OCI-M2 (cell line): Measurements from ENCODE around the gene CCDC15.

Source experiments
- DNase-seq: peaks from one replicate; lab custom pipeline; 2025; ENCODE audit not compliant: unreplicated experiment; lab: John Stamatoyannopoulos, UW

Gene CCDC15

DNA sequence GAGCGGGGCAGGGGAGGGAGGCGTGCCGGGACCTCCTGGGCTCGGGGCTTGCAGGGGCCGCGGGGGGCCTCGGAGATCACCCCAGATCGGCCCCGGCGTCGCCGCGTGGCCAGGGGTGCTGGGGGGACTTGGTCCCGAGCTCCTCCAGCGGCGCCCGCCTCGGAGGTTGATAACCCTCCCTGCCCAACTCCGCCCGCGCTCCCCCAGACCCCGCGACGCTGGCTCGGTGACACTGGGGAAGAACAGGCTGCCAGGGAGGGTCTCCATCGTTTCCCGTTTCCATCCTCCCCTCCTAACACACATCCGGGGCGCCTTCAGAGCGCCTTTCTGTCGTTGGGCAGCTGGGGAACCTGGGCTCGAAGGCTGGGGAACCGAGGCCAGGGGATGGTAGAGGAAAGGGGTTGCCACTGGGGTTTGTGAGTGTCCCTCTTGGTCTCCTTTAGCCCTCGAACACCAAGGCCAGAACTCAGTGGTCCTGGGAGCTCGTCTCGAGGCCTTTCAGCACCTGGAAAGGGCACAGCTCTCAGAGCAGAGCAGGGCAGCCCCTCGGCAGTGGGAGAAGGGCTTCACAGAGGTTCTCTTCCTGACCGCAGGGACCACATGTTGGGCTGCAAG, 109.5 kb downstream of the CCDC15 start:
- no peak for DNase-seq

DNA sequence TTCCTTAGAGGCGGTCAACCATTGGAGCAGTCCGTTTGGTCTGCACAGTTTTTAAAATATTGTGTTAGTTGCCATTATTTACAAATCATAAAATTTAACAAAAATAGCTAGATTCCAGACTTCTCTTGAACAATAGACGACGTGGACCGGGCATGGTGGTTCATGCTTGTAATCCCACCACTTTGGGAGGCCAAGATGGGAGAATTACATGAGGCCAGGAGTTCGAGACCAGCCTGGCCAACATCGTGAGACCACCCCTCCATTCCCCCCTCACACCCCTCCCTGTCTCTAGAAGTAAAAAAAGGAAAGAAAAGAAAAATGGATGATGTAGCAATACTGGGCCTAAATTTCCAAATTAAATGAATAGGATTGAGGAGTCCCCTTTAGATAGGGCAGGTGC, 110.1 kb downstream of the CCDC15 start:
- no peak for DNase-seq

DNA sequence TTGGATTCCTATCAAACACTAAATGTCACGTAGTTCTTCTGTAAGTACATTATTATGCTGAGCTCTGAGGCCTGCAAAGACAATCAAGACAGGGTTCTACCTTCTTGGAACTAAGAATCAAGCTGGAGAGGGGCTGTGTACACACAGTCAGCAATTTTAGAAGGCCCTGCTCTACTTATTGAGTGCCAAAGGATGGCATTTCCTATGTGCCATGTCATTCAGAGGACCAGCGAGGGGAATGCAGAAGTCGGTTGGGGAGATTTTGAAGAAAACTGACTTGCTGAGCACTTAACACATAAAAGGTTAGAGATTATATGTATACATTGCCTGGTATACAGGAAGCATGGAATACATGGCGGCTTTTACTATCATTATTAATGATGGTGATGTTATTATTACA, 114.4 kb downstream of the CCDC15 start:
- no peak for DNase-seq

DNA sequence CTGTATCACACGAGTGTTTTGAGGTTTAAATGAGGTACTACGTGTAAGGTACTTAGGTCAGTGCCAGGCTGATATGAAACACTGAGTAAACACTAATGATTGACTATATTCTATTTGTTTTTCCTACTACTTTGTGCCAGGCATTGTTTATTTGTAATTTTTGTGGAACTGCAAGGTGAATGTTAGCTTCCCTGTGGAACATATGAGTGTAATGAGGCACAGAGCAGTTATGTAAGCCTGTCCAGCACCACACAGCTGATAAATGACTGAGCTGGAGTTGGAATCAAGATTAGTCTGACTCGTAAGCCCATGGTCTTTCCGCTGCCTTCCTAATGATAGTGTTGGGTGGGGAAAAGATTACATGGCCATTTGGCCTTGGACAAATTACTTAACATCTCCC, 115.0 kb downstream of the CCDC15 start:
- no peak for DNase-seq

DNA sequence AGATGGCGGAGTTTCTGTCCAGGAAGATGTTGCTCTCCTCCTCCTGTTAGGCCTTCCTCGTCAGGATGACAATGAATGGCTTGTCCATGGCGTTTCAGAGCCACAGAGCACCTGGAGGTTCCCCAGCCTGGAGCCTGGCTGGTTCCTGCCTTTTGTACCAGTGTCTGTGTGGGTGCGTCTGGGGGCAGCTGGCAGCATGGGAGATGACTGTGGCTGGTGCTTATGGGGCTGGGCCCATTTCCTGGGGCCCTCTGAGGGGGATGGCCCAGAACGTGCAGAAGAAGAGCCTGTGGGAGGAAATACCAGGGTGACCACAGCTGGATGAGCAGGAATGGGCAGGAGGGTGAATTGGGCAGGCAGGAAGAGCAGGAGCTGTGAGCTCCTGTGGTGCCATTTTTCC, 115.8 kb downstream of the CCDC15 start:
- no peak for DNase-seq

DNA sequence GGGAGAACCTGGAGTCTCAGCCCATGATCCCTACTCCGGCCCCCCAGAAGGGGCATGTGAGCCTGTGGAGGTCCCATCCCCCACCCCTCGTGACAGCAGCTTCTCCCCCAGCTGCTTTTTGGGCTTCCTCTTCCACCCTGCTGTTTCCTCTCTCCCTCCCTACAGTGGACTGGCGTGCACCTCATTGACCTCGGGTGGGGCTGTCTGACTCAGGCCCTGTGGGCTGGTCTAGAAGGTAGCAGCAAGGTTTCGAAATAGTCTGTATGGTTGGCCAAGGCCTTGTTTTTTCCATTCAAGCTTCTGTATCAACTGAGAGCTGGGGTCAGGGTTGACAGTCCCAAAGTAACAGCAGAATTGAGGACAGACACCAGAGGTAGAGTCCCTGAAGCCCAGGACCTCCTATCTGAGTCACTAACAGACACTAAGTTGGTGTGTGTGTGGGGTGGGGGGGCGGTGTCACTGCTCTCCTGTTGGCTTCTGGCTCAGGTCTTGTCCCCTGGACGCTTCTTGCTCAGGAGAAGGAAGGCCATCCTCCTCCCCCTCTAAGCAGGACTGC, 116.8 kb downstream of the CCDC15 start:
- no peak for DNase-seq

DNA sequence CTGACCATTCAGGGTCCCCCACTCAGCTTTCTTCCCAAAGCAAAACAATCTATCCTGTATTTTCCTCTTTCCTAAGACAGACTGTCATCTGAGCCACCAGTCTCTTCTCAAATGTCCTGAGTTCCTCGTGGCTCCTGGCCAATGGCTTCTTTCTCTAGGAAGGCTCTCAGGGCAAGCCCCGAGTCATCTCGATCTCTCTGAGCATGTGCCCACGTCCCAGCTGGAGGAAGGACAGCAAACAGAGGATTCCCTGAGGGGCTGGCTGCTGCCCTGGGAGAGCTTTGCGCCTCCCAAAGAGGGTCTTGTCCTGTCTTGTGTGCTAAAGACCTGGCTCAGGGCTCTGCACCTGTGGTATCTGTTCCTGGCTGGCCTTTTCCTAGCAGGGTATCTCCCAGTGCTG, 117.4 kb downstream of the CCDC15 start:
- DNase-seq: no peak

DNA sequence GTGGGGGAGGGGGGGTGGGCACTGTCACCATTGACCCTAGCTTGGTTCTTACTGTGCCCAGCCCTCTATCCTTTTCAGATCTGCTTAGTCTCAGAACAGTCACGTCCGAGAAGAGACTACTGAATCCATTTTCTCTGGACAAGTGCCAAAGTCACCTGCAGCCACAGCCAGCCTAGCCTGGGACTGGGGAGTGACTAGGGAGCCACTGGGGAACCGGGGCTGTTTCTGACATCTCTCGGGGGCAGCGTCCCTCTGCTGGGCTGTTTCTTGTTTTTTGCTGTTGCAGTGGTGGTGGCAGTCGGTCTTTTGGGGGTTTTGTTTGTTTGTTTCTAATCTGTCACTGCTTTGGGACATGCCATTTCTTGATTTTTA, 117.8 kb downstream of the CCDC15 start:
- DNase-seq: no peak

DNA sequence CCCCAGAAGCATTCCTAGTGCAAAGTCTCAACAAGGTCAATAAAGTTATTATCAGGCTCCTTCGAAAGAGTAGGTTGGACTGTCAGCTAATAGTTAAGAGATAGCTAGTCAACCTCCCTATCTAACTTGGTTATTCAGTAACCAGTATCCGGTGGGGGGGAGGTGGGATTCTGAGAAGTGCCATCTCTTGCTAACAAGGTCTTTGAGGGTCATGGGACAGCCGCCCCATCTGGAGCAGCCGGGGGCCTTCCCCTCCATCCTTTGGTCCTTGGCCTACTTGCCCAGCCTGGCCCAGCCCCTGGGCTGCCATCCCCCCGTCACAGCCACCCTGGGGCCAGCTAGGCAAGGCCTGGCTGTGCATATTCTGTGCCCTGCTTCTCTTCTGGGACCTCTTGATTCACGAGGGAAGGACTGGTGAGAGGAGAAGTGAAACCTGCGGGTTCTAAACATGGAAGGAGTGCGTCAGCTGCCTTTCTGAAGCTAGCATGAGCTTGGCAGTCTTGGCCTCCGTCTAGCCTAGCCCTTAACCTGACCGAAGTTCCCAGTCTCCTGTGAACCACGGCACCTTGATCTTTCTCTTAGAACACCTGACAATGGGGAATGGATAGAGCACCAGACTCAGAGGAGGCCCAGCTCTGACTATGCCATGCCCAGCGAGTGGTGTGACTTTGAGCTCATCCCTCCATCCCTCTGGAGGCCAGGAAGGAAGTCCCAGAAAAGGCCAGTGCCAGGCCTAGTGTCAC, 118.4 kb downstream of the CCDC15 start:
- no peak for DNase-seq

DNA sequence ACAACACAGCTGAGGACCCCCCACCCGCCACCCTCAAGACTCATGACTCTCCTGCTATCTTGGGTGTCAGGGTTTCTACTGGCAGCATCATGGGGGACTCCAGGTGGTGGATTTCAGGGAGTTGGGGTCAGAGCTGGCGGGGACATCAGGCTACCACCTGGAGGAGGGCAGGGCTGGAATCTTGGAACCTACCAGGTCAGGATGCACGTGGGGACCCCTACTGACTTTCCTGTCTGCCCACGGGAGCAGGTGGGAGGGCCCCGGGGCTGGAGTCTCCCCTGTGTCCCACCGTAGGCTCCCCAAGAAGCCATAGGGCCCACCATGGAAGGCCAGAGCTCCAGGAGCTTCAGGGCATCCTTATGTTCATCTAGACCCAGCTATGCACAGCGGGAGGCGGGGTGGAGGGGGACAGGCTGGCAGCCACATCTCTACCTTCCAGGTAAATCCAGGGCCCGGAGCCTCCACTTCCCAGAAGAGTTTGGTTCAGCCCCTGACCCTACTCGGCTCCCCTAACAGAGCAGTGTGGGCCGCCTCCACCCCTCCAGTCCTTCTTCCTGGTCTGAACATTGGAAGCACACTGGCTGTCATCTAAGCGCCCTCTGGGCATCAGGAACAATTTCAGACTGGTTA, 119.1 kb downstream of the CCDC15 start:
- DNase-seq: no peak

DNA sequence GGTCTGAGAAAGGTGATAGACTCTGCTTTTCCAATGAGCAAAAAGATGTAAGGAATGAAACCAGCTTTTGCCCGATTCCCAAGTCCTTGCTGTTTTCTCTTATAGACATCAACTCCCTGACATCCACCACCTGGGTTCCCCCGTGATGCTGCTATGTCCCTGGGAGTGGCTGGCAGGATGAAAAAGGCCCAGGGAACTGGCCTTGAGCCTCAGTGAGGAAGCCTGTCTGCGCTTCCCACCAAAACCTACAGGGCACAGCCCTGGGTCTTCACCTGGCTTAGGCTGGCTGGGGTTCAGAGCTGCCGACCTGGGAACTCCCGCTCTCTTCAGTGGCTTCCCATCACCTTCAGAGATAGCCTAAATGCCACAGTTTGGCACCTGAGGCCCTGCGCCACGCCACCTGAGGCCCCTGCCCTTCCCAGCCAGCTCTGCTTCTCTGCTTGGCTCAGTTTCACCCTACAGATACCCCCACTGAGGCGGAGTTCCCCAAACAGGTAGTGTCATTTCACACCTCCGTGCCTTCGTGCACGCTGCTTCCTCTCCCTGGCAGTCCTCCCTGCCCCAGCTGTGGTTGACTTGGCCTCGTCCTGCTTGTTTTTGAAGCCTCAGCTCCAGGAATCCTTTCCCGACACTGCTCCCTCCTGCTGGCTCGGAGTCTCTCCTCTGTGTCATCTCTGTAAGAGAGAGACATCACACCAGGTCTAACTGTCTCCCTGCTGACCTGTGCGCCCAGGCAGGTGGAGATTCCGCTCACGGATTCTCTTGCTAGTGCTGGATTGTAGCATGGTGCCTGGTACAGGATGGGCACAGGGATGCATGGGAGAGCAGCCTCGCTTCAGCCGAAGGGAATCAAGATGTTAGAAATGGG, 119.8 kb downstream of the CCDC15 start:
- no peak for DNase-seq

DNA sequence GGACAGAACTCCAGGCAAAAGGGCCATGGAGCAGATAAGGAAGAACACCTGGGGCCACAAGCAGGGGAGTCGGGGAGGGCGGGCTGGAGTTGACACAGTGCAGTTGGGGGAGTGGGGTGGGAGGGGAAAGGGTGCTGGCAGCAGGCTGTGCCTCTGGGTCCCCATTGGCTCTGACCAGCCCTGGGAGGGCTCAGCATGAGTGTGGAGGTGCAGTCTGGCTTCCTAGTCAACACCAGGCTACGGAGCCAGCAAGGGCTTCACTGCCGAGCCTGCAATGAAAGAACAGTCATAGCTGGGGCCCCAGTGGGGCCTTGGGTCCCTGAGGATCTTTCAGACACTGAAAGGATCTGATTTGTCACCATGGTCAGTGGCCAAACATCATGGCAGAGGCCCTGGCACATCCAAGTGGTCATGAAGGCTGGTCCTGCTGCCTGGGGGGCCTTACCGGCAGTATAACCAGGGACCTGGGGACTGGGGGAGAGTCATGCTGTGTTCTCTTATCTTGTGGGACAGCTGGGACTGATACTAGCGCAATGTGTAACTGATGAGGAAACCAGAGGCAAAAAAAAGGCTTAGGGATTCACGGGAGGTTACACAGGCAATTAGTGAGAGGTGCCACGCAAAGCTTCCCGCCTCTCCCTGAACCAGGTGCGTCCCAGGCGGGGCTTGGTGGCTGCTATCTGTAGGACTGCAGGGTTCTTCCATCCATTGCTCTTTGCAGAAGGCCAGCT, 120.7 kb downstream of the CCDC15 start:
- DNase-seq: no peak

DNA sequence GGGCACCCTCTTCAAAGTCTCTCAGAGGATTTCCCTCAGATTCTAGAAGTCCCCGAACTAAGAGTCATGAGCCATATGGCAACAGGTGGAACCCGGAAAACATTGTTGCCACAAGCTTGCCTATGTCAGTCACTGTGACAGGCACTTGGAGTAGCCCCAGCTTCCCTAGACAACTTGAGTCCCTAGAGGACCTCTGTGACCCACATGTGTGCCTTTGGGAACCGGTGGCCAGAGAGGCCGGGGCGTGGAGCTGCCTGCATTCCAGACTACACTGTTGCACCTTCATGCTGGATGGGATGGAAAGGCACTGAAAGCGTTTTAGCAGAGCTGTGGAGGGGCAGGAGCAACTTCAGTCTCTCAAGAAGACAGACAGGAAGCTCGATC, 121.2 kb downstream of the CCDC15 start:
- no peak for DNase-seq

DNA sequence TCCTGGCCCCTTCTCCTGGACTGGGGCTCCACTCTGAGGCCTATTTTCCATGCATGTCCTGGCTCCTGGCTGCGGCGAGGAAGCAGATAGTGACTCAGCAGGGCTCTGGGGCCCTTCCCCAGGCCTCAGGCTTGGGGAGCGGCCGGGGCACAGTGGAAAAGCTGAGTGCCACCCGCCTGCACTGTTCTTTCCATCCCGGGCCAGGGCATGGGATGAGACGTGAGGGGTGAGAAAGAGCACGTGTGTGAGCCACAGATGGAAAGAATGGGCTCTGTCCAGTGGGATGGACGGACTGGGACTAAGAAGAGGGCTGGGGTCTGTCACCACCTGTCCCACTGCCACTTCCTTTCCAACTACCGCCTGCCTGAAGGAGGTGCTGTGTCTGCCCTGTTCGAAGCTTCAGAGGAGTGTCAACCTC, 121.9 kb downstream of the CCDC15 start:
- no peak for DNase-seq

DNA sequence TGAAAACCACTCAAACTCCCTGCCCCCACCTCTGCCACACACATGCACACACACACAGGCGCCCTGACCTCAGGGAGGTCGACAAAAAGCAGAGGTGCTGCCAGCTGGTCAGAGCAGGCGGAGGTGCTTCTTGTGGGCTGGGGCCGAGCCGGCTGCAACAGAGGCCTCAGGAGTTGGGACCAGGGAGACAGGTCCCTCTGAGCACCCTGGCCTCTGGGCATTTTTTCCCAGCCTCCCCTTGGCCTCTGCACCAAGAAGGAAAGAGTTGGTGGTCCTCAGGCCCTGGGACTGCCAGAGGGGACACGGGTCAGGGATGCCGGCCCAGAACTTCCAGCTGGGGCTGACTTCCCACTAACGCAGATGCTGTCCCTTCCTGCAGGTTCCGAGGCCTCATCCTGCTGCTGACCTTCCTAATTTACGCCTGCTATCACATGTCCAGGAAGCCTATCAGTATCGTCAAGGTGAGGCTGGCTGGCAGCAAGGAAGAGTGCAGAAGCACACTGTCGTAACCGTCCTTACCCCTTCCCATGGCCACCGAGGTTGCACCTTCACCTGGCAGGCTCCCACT, 122.5 kb downstream of the CCDC15 start:
- DNase-seq: no peak

DNA sequence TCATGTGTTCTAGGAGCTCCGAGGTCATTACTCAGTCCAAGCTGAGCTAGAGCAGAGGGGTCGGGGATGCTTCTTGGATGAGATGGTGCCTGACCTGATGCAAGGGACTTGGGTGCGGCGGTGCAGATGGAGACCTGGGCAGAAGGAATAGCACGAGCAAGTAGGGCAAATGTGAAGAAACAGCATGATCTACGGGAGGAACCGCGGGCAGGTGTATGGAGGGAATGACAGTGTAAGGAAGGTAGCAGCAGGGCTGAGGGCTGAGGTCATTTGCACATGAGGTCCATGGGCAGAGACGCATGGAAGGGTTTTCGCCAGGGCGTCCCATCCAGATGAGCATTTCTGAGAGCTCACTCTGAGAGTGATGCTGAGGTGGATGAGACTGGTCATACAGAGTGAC, 124.0 kb downstream of the CCDC15 start:
- DNase-seq: no peak

DNA sequence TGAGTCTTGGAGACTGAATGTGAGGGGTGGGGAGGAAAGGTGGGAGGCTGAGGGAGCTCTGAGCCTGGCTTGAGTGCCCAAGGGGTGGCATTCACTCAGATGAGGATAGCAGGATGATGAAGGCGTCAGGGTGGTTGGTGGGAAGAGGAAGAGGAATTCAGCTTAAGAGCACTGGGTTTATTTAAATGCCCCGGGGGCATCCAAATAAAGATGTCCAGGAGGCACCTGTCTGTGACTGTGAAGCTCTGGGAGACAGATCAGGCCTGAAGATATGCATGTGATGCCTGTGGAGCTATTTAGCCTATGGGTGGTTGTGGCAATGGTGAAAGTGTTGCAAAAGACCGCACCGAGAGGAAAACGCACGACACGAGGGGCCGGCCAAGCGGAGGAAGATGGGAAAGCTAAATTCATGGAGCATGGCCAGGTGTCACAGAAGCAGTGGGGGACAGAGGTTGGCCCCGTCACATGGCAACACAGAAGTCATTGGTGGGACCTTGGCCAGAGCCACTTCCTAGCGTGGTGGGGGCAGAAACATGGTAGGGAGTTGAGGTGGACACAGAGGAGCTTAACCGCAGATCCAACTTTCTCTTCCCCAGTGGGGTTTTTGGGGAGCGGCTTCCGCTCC, 124.6 kb downstream of the CCDC15 start:
- no peak for DNase-seq

DNA sequence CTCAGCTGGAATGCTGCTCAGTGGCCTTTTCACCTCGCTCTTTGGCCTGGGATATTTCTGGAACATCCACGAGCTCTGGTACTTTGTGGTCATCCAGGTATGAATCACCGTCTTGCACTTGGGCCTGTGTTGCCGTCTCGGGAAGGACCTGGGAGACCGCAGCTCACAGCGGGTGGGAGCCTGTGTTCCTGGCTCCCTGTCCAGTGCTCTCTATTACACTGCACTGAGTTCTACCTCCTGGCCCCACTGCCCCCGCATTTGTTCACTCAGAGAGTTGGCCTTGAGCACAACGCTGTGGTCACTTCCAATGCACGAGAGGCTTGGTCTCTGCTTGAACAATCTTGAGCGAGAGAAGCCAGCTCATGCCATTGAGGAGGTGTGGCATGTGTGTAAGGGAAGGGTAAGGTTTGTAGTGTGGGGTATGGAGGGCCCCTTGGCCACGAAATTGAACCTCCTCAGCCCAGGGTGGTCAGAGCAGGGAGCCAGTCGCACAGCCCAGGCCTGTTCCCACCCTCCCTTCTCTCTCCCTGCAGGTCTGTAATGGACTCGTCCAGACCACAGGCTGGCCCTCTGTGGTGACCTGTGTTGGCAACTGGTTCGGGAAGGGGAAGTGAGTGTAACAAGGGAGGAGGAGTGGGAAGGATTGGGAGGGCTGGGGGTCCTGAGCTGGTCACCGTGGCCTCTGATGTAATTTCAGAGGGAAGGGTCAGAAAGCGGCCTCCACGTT, 125.3 kb downstream of the CCDC15 start:
- DNase-seq: no peak

DNA sequence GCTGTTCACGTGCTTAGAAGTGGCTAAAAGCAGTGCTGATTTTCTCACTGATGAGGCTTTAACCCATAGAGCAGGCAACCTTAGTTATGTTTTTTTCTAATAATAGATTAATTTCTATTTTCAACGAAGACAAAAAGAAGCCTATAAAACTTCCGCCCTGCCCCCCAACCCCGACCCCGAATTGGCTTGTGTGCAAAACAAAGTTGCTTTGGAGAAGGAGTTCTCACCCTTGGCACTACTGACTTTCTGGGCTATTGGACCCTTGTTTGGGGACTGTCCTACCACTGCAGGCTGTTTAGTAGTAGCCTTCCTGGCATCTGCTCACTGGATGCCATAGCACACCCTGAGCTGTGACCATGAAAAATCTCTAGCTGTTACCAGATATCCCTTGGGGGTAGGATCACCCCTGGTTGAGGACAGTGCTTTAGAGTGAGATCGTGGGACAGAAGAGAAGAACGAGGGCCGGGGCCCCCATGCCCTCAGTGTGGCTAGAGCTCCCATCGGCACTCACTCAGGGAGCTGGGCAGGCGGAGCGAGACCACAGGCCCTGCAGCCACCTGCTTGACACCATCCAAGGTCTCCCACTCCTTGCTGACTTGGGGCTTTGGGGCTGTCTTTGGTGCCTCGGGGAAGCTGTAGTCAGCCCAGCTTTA, 126.0 kb downstream of the CCDC15 start:
- DNase-seq: no peak
